WTC11 (cell line): Measurements from ENCODE around the gene SGCA. TPM values are rescaled to one million over a fixed set of nuclear protein-coding genes. Genes with fewer than 3 reads are reported as not detected.

Experiments
- ATAC-seq: fragments of 200-7000 bp; cut with Tn5 transposase; 2 replicates; pipeline ENCODE4 v1.10.0; 2021; ENCODE audit warnings: mild to moderate bottlenecking, moderate library complexity
- CTCF ChIA-PET: fragments of 300-600 bp; sonication (Branson Sonifier 250); formaldehyde crosslinking; loops from one replicate; lab custom pipeline; 2021; ENCODE audit warnings: antibody characterized with exemption; lab: Charles Lee
- POLR2A ChIA-PET: fragments of 350-600 bp; sonication (Branson Sonifier 250); formaldehyde crosslinking; loops from one replicate; lab custom pipeline; 2021; ENCODE audit warnings: antibody characterized with exemption; lab: Charles Lee
- DNase-seq: peaks from one replicate; pipeline ENCODE4 v3.0.0; 2021; ENCODE audit warnings: low spot score
- H3K27ac Mint-ChIP-seq: 2 replicates; pipeline ENCODE4 v1.8.0; 2021; ENCODE audit warnings: mixed read lengths
- H3K27me3 Mint-ChIP-seq: 2 replicates; pipeline ENCODE4 v1.8.0; 2021; ENCODE audit warnings: low read depth, mild to moderate bottlenecking, moderate library complexity, mixed read lengths
- H3K36me3 Mint-ChIP-seq: 2 replicates; pipeline ENCODE4 v1.8.0; 2021; ENCODE audit warnings: mixed read lengths
- H3K4me1 Mint-ChIP-seq: 2 replicates; pipeline ENCODE4 v1.8.0; 2022; ENCODE audit warnings: mixed read lengths
- H3K4me3 Mint-ChIP-seq: 2 replicates; pipeline ENCODE4 v1.8.0; 2021; ENCODE audit warnings: mild to moderate bottlenecking, moderate library complexity, mixed read lengths
- H3K9me3 Mint-ChIP-seq: 2 replicates; pipeline ENCODE4 v1.8.0; 2021; ENCODE audit warnings: mixed read lengths
- ATF1 ChIP-seq: sonication (generic); formaldehyde crosslinking; IDR thresholded peaks from 2 replicates; pipeline ENCODE4 v1.8.1; 2023; ENCODE audit warnings: mild to moderate bottlenecking, moderate library complexity, missing genetic modification reagents
- CBFB ChIP-seq: sonication (generic); formaldehyde crosslinking; IDR thresholded peaks from 2 replicates; pipeline ENCODE4 v1.8.1; 2022; ENCODE audit warnings: mild to moderate bottlenecking, low read depth, missing genetic modification reagents
- CREB1 ChIP-seq: sonication (generic); formaldehyde crosslinking; IDR thresholded peaks from 2 replicates; pipeline ENCODE4 v1.8.0; 2023; ENCODE audit warnings: mild to moderate bottlenecking, missing genetic modification reagents
- CREM ChIP-seq: sonication (generic); formaldehyde crosslinking; IDR thresholded peaks from 2 replicates; pipeline ENCODE4 v1.8.1; 2022; ENCODE audit warnings: mild to moderate bottlenecking, missing genetic modification reagents, moderate library complexity
- E2F1 ChIP-seq: sonication (generic); formaldehyde crosslinking; IDR thresholded peaks from 2 replicates; pipeline ENCODE4 v1.8.0; 2022; ENCODE audit warnings: mild to moderate bottlenecking, missing genetic modification reagents
- EMX1 ChIP-seq: fragments of 250-450 bp; sonication (Bioruptor Pico); IDR thresholded peaks from 2 replicates; pipeline ENCODE4 v1.8.0; 2021; ENCODE audit warnings: mild to moderate bottlenecking
- ETV6 ChIP-seq: sonication (generic); formaldehyde crosslinking; IDR thresholded peaks from 2 replicates; pipeline ENCODE4 v1.8.1; 2022; ENCODE audit warnings: mild to moderate bottlenecking, missing genetic modification reagents
- FOXJ3 ChIP-seq: sonication (generic); formaldehyde crosslinking; IDR thresholded peaks from 2 replicates; pipeline ENCODE4 v1.9.0; 2021; ENCODE audit warnings: missing genetic modification reagents, mild to moderate bottlenecking, borderline replicate concordance
- FOXP1 ChIP-seq: sonication (generic); formaldehyde crosslinking; IDR thresholded peaks from 2 replicates; pipeline ENCODE4 v1.8.0; 2022; ENCODE audit warnings: missing genetic modification reagents, mild to moderate bottlenecking, moderate library complexity, borderline replicate concordance
- FOXP4 ChIP-seq: sonication (generic); formaldehyde crosslinking; IDR thresholded peaks from 2 replicates; pipeline ENCODE4 v1.8.0; 2022; ENCODE audit warnings: mild to moderate bottlenecking, missing genetic modification reagents
- GRHL2 ChIP-seq: fragments of 250-450 bp; sonication (Bioruptor Pico); IDR thresholded peaks from 2 replicates; pipeline ENCODE4 v1.8.0; 2022; ENCODE audit warnings: mild to moderate bottlenecking, moderate library complexity; ENCODE audit not compliant: insufficient replicate concordance, severe bottlenecking
- IRF2 ChIP-seq: sonication (generic); formaldehyde crosslinking; IDR thresholded peaks from 2 replicates; pipeline ENCODE4 v1.8.0; 2022; ENCODE audit warnings: low read depth, missing genetic modification reagents, borderline replicate concordance
- KAT7 ChIP-seq: sonication (generic); formaldehyde crosslinking; IDR thresholded peaks from 2 replicates; pipeline ENCODE4 v1.8.1; 2023; ENCODE audit warnings: missing genetic modification reagents, mild to moderate bottlenecking, borderline replicate concordance
- MAX ChIP-seq: sonication (generic); formaldehyde crosslinking; IDR thresholded peaks from 2 replicates; pipeline ENCODE4 v1.8.0; 2022; ENCODE audit warnings: mild to moderate bottlenecking, missing genetic modification reagents
- MXD4 ChIP-seq: fragments of 250-450 bp; sonication (Bioruptor Pico); IDR thresholded peaks from 2 replicates; pipeline ENCODE4 v1.8.0; 2021; ENCODE audit warnings: mild to moderate bottlenecking, moderate library complexity, borderline replicate concordance
- RELA ChIP-seq: sonication (generic); formaldehyde crosslinking; IDR thresholded peaks from 2 replicates; pipeline ENCODE4 v1.8.1; 2022; ENCODE audit warnings: missing genetic modification reagents, mild to moderate bottlenecking, borderline replicate concordance
- SP1 ChIP-seq: sonication (generic); formaldehyde crosslinking; conservative IDR thresholded peaks from 2 replicates; pipeline ENCODE4 v1.8.1; 2022; ENCODE audit warnings: missing genetic modification reagents
- TEAD1 ChIP-seq: sonication (generic); formaldehyde crosslinking; IDR thresholded peaks from 2 replicates; pipeline ENCODE4 v1.8.0; 2022; ENCODE audit warnings: mild to moderate bottlenecking, missing genetic modification reagents
- ZNF317 ChIP-seq: sonication (generic); formaldehyde crosslinking; IDR thresholded peaks from 2 replicates; pipeline ENCODE4 v1.8.1; 2023; ENCODE audit warnings: low read depth, mild to moderate bottlenecking, moderate library complexity, missing genetic modification reagents, borderline replicate concordance
- total RNA-seq: library from RNA; stranded (reverse); gene quantifications from 3 replicates; pipeline ENCODE4 v1.2.3, GENCODE V29; 2021
- TF ChIP-seq, protein P1 (sequence below): fragments of 250-450 bp; sonication (Bioruptor Pico); IDR thresholded peaks from 2 replicates; pipeline ENCODE4 v1.9.0; 2021; ENCODE audit warnings: mild to moderate bottlenecking
- TF ChIP-seq, protein P2 (sequence below): sonication (generic); formaldehyde crosslinking; IDR thresholded peaks from 2 replicates; pipeline ENCODE4 v1.8.1; 2022; ENCODE audit warnings: mild to moderate bottlenecking, moderate library complexity, missing genetic modification reagents
- TF ChIP-seq, protein P3 (sequence below): sonication (generic); formaldehyde crosslinking; conservative IDR thresholded peaks from 2 replicates; pipeline ENCODE4 v1.8.1; 2022; ENCODE audit warnings: mild to moderate bottlenecking, missing genetic modification reagents
- TF ChIP-seq, protein P4 (sequence below): sonication (generic); formaldehyde crosslinking; IDR thresholded peaks from 2 replicates; pipeline ENCODE4 v1.8.1; 2023; ENCODE audit warnings: mild to moderate bottlenecking, moderate library complexity, missing genetic modification reagents
- TF ChIP-seq, protein P5 (sequence below): sonication (generic); formaldehyde crosslinking; conservative IDR thresholded peaks from 2 replicates; pipeline ENCODE4 v1.8.1; 2023; ENCODE audit warnings: mild to moderate bottlenecking, low read depth, missing genetic modification reagents, moderate library complexity

The SGCA gene
- total RNA-seq, 1 experiment from 2014 or later = 1.0 TPM

DNA sequence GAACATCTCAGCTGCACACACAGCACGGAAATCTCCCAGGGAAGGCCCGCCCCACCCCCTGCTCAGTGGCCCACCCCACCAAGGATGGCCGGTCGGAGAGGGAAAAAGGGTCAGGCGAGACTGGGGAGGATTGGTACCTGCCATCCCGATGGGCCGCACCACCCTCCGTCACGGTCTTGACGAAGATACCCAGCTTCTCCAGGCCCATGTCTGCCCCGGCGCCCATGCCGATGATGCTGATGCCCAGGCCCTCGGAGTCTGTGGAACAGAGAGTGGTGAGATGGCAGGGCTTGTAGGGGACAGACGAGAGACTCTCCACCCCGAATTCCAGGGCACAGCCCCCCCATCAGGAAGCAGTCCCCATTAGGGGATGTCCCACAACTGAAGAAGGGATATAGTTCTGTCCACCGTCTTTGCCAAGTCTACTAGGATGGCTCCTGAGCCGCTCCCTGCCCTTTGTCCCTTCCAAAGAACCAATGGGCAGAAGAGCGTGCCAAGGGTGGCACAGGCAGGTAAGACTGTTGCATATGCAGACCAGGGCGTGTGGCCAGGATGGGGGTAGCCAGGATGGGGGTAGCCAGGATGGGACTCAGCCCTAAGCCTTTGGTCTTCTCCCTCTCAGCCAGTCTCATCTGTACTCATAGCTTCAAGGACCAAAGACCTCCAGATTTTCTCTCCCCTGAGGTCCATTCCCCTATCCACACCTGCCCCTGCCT lies 22.2 kb upstream of the SGCA start:
- H3K4me1 Mint-ChIP-seq = peaks cover 34% of the 10 kb centered on the region
- POLR2A ChIA-PET = no interaction called here
- CTCF ChIA-PET = interaction anchor here (1.1 to 3.1 kb wide), 3 partner anchors 18 to 49 kb away, joined by 3 to 21 read pairs (median 3); no protein-coding TSS in a partner anchor
- H3K9me3 Mint-ChIP-seq = no peaks in the 10 kb centered on the region
- DNase-seq (no peak), ATAC-seq (no peak)
- peaks cover 40% of the 10 kb centered on the region for H3K36me3 Mint-ChIP-seq
- TF ChIP-seq, protein P1, sequence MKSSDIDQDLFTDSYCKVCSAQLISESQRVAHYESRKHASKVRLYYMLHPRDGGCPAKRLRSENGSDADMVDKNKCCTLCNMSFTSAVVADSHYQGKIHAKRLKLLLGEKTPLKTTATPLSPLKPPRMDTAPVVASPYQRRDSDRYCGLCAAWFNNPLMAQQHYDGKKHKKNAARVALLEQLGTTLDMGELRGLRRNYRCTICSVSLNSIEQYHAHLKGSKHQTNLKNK (CRISPR knock-in tag) = no peak
- TF ChIP-seq, protein P2, sequence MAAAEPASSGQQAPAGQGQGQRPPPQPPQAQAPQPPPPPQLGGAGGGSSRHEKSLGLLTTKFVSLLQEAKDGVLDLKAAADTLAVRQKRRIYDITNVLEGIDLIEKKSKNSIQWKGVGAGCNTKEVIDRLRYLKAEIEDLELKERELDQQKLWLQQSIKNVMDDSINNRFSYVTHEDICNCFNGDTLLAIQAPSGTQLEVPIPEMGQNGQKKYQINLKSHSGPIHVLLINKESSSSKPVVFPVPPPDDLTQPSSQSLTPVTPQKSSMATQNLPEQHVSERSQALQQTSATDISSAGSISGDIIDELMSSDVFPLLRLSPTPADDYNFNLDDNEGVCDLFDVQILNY = no peak
- no peak for TF ChIP-seq FOXJ3 (CRISPR knock-in tag)
- TF ChIP-seq, protein P3, sequence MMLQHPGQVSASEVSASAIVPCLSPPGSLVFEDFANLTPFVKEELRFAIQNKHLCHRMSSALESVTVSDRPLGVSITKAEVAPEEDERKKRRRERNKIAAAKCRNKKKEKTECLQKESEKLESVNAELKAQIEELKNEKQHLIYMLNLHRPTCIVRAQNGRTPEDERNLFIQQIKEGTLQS = no peak
- TF ChIP-seq RELA = no peak
- TF ChIP-seq MAX (CRISPR knock-in tag) = no peak
- TF ChIP-seq TEAD1 (CRISPR knock-in tag) = no peak
- no peak for TF ChIP-seq IRF2 (CRISPR knock-in tag)
- no peak for TF ChIP-seq GRHL2 (CRISPR knock-in tag)
- TF ChIP-seq CREM (CRISPR knock-in tag) = no peak
- TF ChIP-seq, protein P4, sequence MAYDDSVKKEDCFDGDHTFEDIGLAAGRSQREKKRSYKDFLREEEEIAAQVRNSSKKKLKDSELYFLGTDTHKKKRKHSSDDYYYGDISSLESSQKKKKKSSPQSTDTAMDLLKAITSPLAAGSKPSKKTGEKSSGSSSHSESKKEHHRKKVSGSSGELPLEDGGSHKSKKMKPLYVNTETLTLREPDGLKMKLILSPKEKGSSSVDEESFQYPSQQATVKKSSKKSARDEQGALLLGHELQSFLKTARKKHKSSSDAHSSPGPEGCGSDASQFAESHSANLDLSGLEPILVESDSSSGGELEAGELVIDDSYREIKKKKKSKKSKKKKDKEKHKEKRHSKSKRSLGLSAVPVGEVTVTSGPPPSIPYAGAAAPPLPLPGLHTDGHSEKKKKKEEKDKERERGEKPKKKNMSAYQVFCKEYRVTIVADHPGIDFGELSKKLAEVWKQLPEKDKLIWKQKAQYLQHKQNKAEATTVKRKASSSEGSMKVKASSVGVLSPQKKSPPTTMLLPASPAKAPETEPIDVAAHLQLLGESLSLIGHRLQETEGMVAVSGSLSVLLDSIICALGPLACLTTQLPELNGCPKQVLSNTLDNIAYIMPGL (CRISPR knock-in tag) = no peak
- no peak for TF ChIP-seq MXD4
- TF ChIP-seq FOXP1 (CRISPR knock-in tag) = no peak
- TF ChIP-seq KAT7 = no peak
- no peak for TF ChIP-seq SP1 (CRISPR knock-in tag)
- no peak for TF ChIP-seq ZNF317
- TF ChIP-seq ATF1 (CRISPR knock-in tag) = no peak
- TF ChIP-seq EMX1 (CRISPR knock-in tag) = no peak
- no peak overlapping the region for H3K4me3 Mint-ChIP-seq
- H3K27ac Mint-ChIP-seq = no peak overlapping the region
- H3K27me3 Mint-ChIP-seq = peaks cover 7% of the 10 kb centered on the region

GRCh38 chr17:50144355-50144754 lies 21.4 kb upstream of the SGCA start:
- H3K9me3 Mint-ChIP-seq = no peaks in the 10 kb centered on the region
- no peak overlapping the region for H3K27ac Mint-ChIP-seq
- ATAC-seq (no peak), DNase-seq (no peak)
- CTCF ChIA-PET = interaction anchor here (0.9 to 3.1 kb wide), 4 partner anchors 17 to 56 kb away, joined by 3 to 21 read pairs (median 3); no protein-coding TSS in a partner anchor
- H3K4me1 Mint-ChIP-seq = peaks cover 37% of the 10 kb centered on the region
- POLR2A ChIA-PET = no interaction called here
- no peak overlapping the region for H3K4me3 Mint-ChIP-seq
- H3K36me3 Mint-ChIP-seq = peaks cover 38% of the 10 kb centered on the region
- peaks cover 12% of the 10 kb centered on the region for H3K27me3 Mint-ChIP-seq
- TF ChIP-seq, protein P1 (CRISPR knock-in tag) = no peak
- TF ChIP-seq, protein P5, sequence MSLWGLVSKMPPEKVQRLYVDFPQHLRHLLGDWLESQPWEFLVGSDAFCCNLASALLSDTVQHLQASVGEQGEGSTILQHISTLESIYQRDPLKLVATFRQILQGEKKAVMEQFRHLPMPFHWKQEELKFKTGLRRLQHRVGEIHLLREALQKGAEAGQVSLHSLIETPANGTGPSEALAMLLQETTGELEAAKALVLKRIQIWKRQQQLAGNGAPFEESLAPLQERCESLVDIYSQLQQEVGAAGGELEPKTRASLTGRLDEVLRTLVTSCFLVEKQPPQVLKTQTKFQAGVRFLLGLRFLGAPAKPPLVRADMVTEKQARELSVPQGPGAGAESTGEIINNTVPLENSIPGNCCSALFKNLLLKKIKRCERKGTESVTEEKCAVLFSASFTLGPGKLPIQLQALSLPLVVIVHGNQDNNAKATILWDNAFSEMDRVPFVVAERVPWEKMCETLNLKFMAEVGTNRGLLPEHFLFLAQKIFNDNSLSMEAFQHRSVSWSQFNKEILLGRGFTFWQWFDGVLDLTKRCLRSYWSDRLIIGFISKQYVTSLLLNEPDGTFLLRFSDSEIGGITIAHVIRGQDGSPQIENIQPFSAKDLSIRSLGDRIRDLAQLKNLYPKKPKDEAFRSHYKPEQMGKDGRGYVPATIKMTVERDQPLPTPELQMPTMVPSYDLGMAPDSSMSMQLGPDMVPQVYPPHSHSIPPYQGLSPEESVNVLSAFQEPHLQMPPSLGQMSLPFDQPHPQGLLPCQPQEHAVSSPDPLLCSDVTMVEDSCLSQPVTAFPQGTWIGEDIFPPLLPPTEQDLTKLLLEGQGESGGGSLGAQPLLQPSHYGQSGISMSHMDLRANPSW (CRISPR knock-in tag) = no peak
- TF ChIP-seq E2F1 (CRISPR knock-in tag) (no peak), ETV6 (CRISPR knock-in tag) (no peak), FOXP4 (CRISPR knock-in tag) (no peak), CBFB (CRISPR knock-in tag) (no peak), CREB1 (no peak)
- TF ChIP-seq, protein P3 = no peak
